HepG2 (cell line): ENCODE results near the gene NME1. TPM values are rescaled to one million over a fixed set of nuclear protein-coding genes. Genes with fewer than 3 reads are reported as not detected.

Experiments used
- CEBPG ChIP-seq: IDR thresholded peaks from 2 replicates; pipeline ENCODE4 v1.6.1; 2016
- E2F1 ChIP-seq: sonication (generic); formaldehyde crosslinking; IDR thresholded peaks from 2 replicates; pipeline ENCODE4 v1.5.0; 2020; ENCODE audit warnings: missing genetic modification reagents
- EED ChIP-seq: sonication (generic); formaldehyde crosslinking; IDR thresholded peaks from 2 replicates; pipeline ENCODE4 v1.5.0; 2020; ENCODE audit warnings: mild to moderate bottlenecking, missing genetic modification reagents
- FUBP1 ChIP-seq: sonication (generic); formaldehyde crosslinking; IDR thresholded peaks from 2 replicates; pipeline ENCODE4 v1.5.1; 2020; ENCODE audit warnings: missing genetic modification reagents, mild to moderate bottlenecking, borderline replicate concordance
- GTF3A ChIP-seq: sonication (generic); formaldehyde crosslinking; conservative IDR thresholded peaks from 2 replicates; pipeline ENCODE4 v1.4.0; 2020; ENCODE audit warnings: mild to moderate bottlenecking, missing genetic modification reagents
- KAT7 ChIP-seq: IDR thresholded peaks from 2 replicates; pipeline ENCODE4 v1.6.1; 2018; ENCODE audit warnings: borderline replicate concordance, missing compliant biosample characterization
- LCORL ChIP-seq, 2 experiments: fragments of 450-650 bp in 1 of 2; sonication (generic) in 1 of 2; formaldehyde crosslinking in 1 of 2; IDR thresholded peaks; 2 replicates each; pipeline versions ENCODE4 v1.5.0 to v1.6.1; 2017 to 2020; ENCODE audit warnings: antibody characterized with exemption in 1 of 2, missing genetic modification reagents in 1 of 2
- NFKB2 ChIP-seq: sonication (generic); formaldehyde crosslinking; IDR thresholded peaks from 2 replicates; pipeline ENCODE4 v1.4.0; 2020; ENCODE audit warnings: missing genetic modification reagents, borderline replicate concordance
- PPARG ChIP-seq: conservative IDR thresholded peaks from 2 replicates; pipeline ENCODE4 v1.6.1; 2016; ENCODE audit warnings: missing biosample characterization, missing genetic modification reagents
- SKIL ChIP-seq: sonication (generic); formaldehyde crosslinking; IDR thresholded peaks from 2 replicates; pipeline ENCODE4 v1.8.0; 2022; ENCODE audit warnings: missing genetic modification reagents, mild to moderate bottlenecking, moderate library complexity, borderline replicate concordance
- SP2 ChIP-seq: sonication (generic); formaldehyde crosslinking; IDR thresholded peaks from 2 replicates; pipeline ENCODE4 v1.5.1; 2020; ENCODE audit warnings: mild to moderate bottlenecking, missing genetic modification reagents
- THRA ChIP-seq: sonication (generic); formaldehyde crosslinking; IDR thresholded peaks from 2 replicates; pipeline ENCODE4 v1.4.0; 2020; ENCODE audit warnings: missing genetic modification reagents, borderline replicate concordance
- TRIM24 ChIP-seq: sonication (generic); formaldehyde crosslinking; IDR thresholded peaks from 2 replicates; pipeline ENCODE4 v1.8.0; 2022; ENCODE audit warnings: mild to moderate bottlenecking, missing genetic modification reagents
- ZBTB42 ChIP-seq: sonication (generic); formaldehyde crosslinking; IDR thresholded peaks from 2 replicates; pipeline ENCODE4 v1.5.0; 2020; ENCODE audit warnings: mild to moderate bottlenecking, missing genetic modification reagents
- ZKSCAN1 ChIP-seq: fragments of 150-350 bp; IDR thresholded peaks from 2 replicates; pipeline ENCODE4 v1.6.1; 2014; ENCODE audit warnings: low read length
- ZNF20 ChIP-seq: sonication (generic); formaldehyde crosslinking; IDR thresholded peaks from 2 replicates; pipeline ENCODE4 v1.4.0; 2020; ENCODE audit warnings: mild to moderate bottlenecking, moderate library complexity, missing genetic modification reagents
- ZNF264 ChIP-seq: sonication (generic); formaldehyde crosslinking; IDR thresholded peaks from 2 replicates; pipeline ENCODE4 v1.4.0; 2020; ENCODE audit warnings: missing genetic modification reagents
- ZNF281 ChIP-seq: sonication (generic); formaldehyde crosslinking; IDR thresholded peaks from 2 replicates; pipeline ENCODE4 v1.4.0; 2020; ENCODE audit warnings: missing genetic modification reagents, borderline replicate concordance
- ZNF619 ChIP-seq: sonication (generic); formaldehyde crosslinking; IDR thresholded peaks from 2 replicates; pipeline ENCODE4 v1.4.0; 2020; ENCODE audit warnings: mild to moderate bottlenecking, missing genetic modification reagents
- ZNF850 ChIP-seq: sonication (generic); formaldehyde crosslinking; conservative IDR thresholded peaks from 2 replicates; pipeline ENCODE4 v1.9.0; 2021; ENCODE audit warnings: mild to moderate bottlenecking, missing genetic modification reagents
- polyA plus RNA-seq, 8 experiments: library from polyadenylated mRNA; depleted of rRNA in 3 of 8; stranded (reverse) in 7 of 8; unstranded in 1 of 8; fragments of >200 nt; fragmentation: Illumina TruSeq in 4 of 8; extraction: Trizol in 4 of 8; gene quantifications; 2 replicates each; pipeline versions ENCODE4 v1.2.1 to v1.2.3, GENCODE V29; 2011 to 2016; ENCODE audit warnings: low read depth in 4 of 8, missing spikeins in 1 of 8, mixed read lengths in 1 of 8; ENCODE audit not compliant: insufficient read depth in 1 of 8
- total RNA-seq, 5 experiments: library from RNA; depleted of rRNA; stranded (reverse); fragments of >200 nt; fragmentation: Illumina TruSeq; extraction: Trizol; gene quantifications; 2 replicates each; pipeline ENCODE4 v1.2.3, GENCODE V29; 2016; ENCODE audit warnings: low read depth in 1 of 5

The NME1 gene
- total and polyA plus RNA-seq, 2 of the 13 experiments (the other 11 are each of a cell fraction or from before 2014, with no cell fraction given) = 295 to 516 TPM

GRCh38 chr17:51166198-51166986, 13.0 kb downstream of the NME1 start, which contains the start of gene NME2 (continued):
- TF ChIP-seq FUBP1 (CRISPR knock-in tag) (no peak), KAT7 (CRISPR knock-in tag) (peak; percentile 49; the same call in 1 of the 2 replicates), E2F1 (no peak; the same call in 1 of the 2 replicates), THRA (CRISPR knock-in tag) (no peak), PPARG (CRISPR knock-in tag) (0 out of 2 replicates have a peak, but pooled peaks have one; percentile 45), GTF3A (CRISPR knock-in tag) (no peak; the same call in 1 of the 2 replicates), ZNF619 (CRISPR knock-in tag) (no peak), NFKB2 (CRISPR knock-in tag) (peak; percentile 84; the same call in 1 of the 2 replicates), ZNF264 (CRISPR knock-in tag) (no peak), ZBTB42 (CRISPR knock-in tag) (no peak), ZNF850 (CRISPR knock-in tag) (no peak; the same call in 1 of the 2 replicates), ZKSCAN1 (no peak), EED (peak; percentile 91), SKIL (CRISPR knock-in tag) (no peak), CEBPG (CRISPR knock-in tag) (no peak), ZNF20 (CRISPR knock-in tag) (no peak), LCORL (IDR thresholded peaks at IDR 0.05) (no peak), LCORL (CRISPR knock-in tag; IDR thresholded peaks at IDR 0.05) (peak; percentile 88; the same call in 1 of the 2 replicates), ZNF281 (CRISPR knock-in tag) (peak; percentile 59), TRIM24 (CRISPR knock-in tag) (no peak), SP2 (CRISPR knock-in tag) (peak; percentile 67)
